ENCODE results near the gene SLC38A5. TPM values are rescaled to one million over a fixed set of nuclear protein-coding genes. Genes with fewer than 3 reads are reported as not detected.

SLC38A5 gene
- total RNA-seq, 2 experiments from 2014 or later = 93.9 to 123 TPM

DNA sequence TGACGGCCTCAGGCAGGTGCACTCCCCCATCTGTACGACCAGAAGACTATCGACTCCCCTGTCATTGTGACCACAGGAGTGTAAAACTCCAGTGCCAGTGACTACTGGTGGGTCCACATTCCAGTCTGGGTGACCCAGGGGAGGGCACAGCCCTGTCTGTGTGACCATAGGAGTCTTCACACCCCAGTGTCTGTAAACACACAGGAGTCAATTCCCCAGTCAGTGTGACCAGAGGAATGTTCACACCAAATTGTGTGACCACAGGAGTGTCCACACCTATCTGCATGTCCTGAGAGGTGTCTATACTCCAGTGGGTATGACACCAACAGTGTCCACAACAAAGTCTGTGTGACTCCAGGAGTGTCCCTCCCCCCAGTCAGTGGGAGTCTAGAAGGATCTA lies 18.0 kb upstream of the SLC38A5 start:
- CTCF ChIA-PET = no interaction called here
- DNase-seq = no peak
- Mint-ChIP-seq H3K9me3 (ENCODE audit: low read depth) (no peaks in the 10 kb centered on the region), H3K27ac (no peak overlapping the region), H3K36me3 (peaks cover 8% of the 10 kb centered on the region), H3K4me3 (no peak overlapping the region), H3K27me3 (no peaks in the 10 kb centered on the region), H3K4me1 (no peaks in the 10 kb centered on the region)
- no peak for ATAC-seq

DNA sequence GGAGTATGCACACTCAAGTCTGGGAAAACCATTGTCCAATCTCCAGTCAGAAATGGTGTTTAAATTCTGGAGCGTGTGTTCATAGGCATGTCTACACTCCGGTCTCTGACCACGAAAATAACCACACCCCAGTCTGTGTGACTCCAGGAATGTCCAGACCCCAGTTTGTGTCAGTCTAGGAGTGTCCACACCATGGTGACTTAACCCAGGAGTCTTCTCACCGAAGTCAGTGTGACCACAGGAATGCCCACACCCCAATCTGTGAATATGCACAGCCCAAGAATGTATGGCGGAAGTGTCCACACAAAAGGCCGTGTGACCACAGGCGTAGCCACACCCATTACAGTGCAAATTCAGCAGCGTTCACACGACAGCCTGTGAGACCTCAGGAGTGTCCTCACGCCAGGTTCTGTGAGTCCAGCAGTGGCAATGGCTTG lies 17.3 kb upstream of the SLC38A5 start:
- no peaks in the 10 kb centered on the region for H3K27me3 Mint-ChIP-seq
- H3K27ac Mint-ChIP-seq = no peak overlapping the region
- DNase-seq (no peak), ATAC-seq (no peak)
- H3K9me3 Mint-ChIP-seq (ENCODE audit: low read depth) = no peaks in the 10 kb centered on the region
- peaks cover 9% of the 10 kb centered on the region for H3K36me3 Mint-ChIP-seq
- no peaks in the 10 kb centered on the region for H3K4me1 Mint-ChIP-seq
- H3K4me3 Mint-ChIP-seq = no peak overlapping the region
- CTCF ChIA-PET = no interaction called here

DNA sequence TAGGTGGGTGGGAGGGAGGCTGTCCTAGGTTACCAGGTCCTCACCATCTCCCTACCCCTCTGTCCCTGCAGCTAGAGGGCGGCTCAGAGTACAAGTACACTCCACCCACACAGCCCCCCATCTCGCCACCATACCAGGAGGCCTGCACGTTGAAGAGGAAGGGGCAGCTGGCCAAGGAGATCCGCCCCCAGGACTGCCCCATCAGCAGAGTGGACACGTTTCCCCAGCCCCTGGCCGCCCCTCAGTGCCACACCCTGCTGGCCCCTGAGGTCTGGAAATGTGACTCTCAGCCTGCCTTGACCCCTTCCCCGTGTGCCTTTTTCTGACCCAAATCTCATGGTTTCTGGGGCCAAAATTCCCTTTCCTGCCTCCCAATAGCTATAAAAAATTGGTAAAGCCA lies 12.5 kb upstream of the SLC38A5 start:
- no peaks in the 10 kb centered on the region for H3K9me3 Mint-ChIP-seq (ENCODE audit: low read depth)
- ATAC-seq (no peak), DNase-seq (no peak)
- peaks cover 28% of the 10 kb centered on the region for H3K36me3 Mint-ChIP-seq
- no peak overlapping the region for H3K27ac Mint-ChIP-seq
- CTCF ChIA-PET = no interaction called here
- peaks cover 12% of the 10 kb centered on the region for H3K4me1 Mint-ChIP-seq
- H3K4me3 Mint-ChIP-seq = no peak overlapping the region
- H3K27me3 Mint-ChIP-seq = no peaks in the 10 kb centered on the region

DNA sequence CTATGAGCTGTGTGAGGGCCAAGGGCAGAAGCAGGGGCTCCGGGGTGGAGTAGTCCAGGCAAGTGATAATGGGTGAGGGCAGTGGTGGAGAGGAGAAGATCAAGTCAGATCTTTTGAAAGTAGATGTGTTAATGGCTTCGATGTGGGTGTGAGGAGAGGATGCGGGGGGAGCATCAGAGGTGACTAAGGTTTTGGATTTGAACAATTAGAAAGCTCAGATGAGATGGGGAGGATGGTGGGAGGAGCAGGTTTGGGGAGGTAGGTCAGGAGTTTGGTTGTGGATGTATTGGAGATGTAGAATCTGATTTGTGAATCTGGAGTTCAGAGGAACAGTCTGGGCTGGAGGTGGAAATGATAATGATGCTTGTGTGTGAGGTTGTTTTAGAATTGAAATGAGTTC lies 10.5 kb upstream of the SLC38A5 start:
- ATAC-seq (no peak), DNase-seq (no peak)
- H3K27ac Mint-ChIP-seq = peak overlapping the region; percentile 54
- CTCF ChIA-PET = no interaction called here
- H3K4me3 Mint-ChIP-seq = no peak overlapping the region
- H3K27me3 Mint-ChIP-seq = no peaks in the 10 kb centered on the region
- H3K9me3 Mint-ChIP-seq (ENCODE audit: low read depth) = no peaks in the 10 kb centered on the region
- H3K36me3 Mint-ChIP-seq = peaks cover 24% of the 10 kb centered on the region
- peaks cover 21% of the 10 kb centered on the region for H3K4me1 Mint-ChIP-seq

DNA sequence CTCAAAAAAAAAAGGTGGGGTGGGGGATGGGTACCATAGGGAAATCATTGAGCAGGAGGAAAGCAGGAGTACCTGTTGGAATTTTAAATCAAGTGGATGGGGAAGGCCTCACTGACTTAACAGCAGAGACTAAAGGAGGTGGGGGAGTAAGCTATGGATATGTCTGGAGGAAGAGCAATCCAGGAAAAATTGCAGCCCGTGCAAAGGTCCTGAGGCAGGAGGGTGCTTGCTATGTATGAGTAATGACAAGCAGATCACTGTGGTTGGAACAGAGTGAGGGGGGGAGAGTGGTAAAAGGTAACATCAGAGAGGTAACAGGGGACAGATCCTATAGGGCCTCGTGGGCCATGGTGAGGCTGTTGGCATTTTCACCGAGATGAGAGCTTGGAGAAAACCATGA lies 10.1 kb upstream of the SLC38A5 start:
- no peak overlapping the region for H3K4me3 Mint-ChIP-seq
- H3K27ac Mint-ChIP-seq = no peak overlapping the region
- CTCF ChIA-PET = no interaction called here
- no peak for ATAC-seq
- no peak for DNase-seq
- no peaks in the 10 kb centered on the region for H3K27me3 Mint-ChIP-seq
- peaks cover 22% of the 10 kb centered on the region for H3K4me1 Mint-ChIP-seq
- H3K36me3 Mint-ChIP-seq = peaks cover 24% of the 10 kb centered on the region
- H3K9me3 Mint-ChIP-seq (ENCODE audit: low read depth) = no peaks in the 10 kb centered on the region

DNA sequence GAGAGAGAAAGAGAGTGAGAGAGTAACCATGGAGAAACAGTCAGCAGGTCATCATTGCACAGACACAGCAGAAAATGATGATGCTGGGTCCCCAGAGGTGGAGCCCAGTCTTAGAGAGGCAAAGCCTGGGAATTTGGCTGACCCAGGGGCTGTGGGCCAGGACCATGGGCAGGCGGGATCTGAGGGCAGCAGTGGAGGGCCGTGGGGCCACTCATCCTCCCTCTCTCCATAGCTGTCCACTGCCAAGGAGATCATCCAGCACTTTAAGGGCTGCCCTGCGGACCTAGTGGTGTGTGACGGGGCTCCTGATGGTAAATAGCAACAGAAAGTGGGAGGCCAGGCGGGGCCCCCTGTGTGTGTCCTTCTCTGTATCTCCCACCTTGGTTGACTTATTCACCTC lies 8.7 kb upstream of the SLC38A5 start:
- Mint-ChIP-seq H3K4me3 (no peak overlapping the region), H3K27me3 (no peaks in the 10 kb centered on the region), H3K4me1 (peaks cover 33% of the 10 kb centered on the region), H3K9me3 (ENCODE audit: low read depth) (no peaks in the 10 kb centered on the region), H3K36me3 (peaks cover 24% of the 10 kb centered on the region), H3K27ac (peak overlapping the region; percentile 61)
- CTCF ChIA-PET = no interaction called here
- DNase-seq (no peak), ATAC-seq (no peak)

DNA sequence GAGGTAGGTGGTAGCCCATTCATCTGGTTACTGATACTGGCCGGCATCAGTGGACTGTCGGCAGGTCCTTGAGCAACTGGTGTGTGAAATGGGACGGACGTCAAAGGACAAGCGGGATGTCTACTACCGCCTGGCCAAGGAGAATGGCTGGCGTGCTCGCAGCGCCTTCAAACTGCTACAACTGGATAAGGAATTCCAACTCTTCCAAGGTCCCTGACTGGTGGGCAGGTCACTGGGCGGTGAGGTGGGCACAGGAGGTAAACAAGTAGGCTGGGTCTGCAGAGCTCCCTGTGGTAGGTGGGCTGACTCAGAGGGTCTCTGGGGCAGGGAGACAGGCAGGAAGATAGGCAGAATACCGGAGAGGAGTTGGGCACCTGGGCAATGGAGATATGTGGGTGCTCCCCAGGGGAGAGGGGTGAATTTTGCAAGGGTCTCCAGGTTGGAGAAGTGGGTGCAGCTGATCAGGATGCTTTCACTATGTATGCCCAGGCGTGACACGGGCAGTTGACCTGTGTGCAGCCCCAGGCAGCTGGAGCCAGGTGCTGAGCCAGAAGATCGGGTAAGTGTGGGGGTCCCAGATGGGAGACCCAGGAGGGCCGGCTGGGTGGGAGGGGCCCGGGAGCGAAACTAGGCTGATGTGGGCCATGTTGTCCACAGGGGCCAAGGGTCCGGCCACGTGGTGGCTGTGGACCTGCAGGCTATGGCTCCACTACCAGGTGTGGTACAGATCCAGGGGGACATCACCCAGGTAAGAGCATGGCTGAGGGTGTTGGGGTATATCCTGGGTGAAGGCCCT lies 8.1 kb upstream of the SLC38A5 start:
- Mint-ChIP-seq H3K4me3 (no peak overlapping the region), H3K27me3 (no peaks in the 10 kb centered on the region), H3K9me3 (ENCODE audit: low read depth) (no peaks in the 10 kb centered on the region), H3K4me1 (peaks cover 36% of the 10 kb centered on the region), H3K27ac (peak overlapping the region; percentile 95), H3K36me3 (peaks cover 21% of the 10 kb centered on the region)
- no peak for DNase-seq
- ATAC-seq = no peak
- CTCF ChIA-PET = no interaction called here

DNA sequence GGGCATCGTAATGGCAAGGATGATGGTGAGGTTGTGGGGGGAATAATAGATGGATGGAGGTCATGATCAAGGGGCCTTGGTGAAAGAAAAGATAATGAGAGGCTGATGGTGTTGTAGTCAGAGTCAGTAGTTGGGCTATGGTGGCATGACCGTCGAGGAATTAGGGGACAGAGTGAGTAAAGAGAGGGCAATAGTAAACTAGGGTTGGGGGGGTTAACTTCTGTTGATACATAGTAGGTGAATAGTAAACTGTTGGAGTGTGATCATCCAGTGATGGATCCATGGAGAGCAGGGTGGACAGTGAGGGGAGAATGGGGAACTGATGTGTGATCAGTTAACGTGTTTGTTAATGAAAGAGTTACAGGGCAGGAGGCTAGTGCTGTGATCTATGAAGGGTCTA lies 6.9 kb upstream of the SLC38A5 start:
- H3K36me3 Mint-ChIP-seq = peaks cover 18% of the 10 kb centered on the region
- no peak for DNase-seq
- CTCF ChIA-PET = no interaction called here
- H3K9me3 Mint-ChIP-seq (ENCODE audit: low read depth) = no peaks in the 10 kb centered on the region
- H3K27ac Mint-ChIP-seq = peak overlapping the region; percentile 95
- peaks cover 36% of the 10 kb centered on the region for H3K4me1 Mint-ChIP-seq
- peak overlapping the region; percentile 88 for H3K4me3 Mint-ChIP-seq
- H3K27me3 Mint-ChIP-seq = no peaks in the 10 kb centered on the region
- no peak for ATAC-seq

DNA sequence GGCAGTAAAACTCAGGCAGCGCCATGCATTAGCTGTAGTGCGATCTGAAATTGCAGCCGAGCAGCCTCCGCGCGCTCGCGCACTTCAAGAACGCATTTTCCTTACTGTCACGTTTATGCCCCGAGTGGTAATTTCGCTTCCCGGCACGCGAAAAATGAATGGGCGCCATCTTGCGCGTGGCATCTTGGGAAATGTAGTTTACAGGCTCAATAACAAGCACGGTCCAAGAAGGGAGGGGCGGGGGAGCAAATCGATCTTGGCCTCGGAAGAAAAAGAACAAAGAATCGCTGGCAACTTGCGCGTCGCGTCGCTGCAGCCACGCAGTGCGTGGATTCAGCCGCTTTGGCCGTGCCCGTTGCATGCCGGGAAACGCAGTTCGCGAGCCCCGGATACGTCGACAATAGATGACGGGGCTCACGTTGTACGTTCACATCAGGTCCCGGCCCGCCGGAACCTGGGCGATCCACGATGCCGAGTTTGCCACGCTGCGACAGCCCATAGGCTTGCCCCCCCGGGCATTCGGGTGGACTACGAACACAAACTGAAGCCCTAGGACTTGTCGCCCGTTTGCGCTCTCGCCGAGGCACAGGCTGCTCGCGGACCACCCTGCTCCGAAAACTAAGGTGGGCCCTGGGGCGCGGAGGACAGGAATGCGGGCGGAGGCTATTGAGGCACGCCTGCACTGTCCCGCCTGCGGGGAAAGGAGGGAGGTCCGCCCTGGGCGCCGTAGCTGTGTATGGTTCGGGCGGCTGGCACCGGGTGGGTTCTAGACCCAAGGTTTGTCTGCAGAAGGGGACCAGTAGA lies 5.9 kb upstream of the SLC38A5 start, which contains the start of gene FTSJ1:
Gene FTSJ1 (plus strand): TSS at position 426 of the 804 bp plus-strand sequence. CDS start 1,849 bp downstream, outside the sequence.
- Mint-ChIP-seq H3K27me3 (no peaks in the 10 kb centered on the region), H3K36me3 (peaks cover 16% of the 10 kb centered on the region), H3K4me1 (peaks cover 37% of the 10 kb centered on the region), H3K4me3 (peak within 1 kb of the TSS; percentile 88), H3K27ac (peak within 1 kb of the TSS; percentile 95), H3K9me3 (ENCODE audit: low read depth) (no peaks in the 10 kb centered on the region)
- DNase-seq (peak; percentile 94), ATAC-seq (peak; percentile 95)
- CTCF ChIA-PET = interaction anchor here (3.9 kb wide), 1 partner anchor 63 kb away, joined by 16 read pairs; the partner anchor contains the start of gene TBC1D25

DNA sequence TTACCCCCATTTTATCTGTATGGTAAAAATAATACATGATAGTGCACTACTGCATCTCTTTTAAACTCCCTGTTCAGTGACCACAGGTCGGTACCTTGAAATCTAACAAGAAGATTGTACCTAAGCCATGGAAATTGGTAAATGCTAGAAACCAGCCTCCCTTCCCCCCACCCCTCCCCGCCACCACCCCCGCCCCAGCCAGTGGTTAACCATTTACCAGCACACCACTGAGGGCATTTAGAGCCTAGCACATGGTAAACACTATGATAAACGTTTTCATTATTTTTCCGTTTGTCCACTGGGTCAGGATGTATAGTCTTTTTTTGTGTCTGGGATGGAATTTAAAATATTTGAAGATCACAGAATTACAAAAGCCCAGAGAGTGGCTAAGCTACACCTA lies 5.2 kb upstream of the SLC38A5 start:
- H3K9me3 Mint-ChIP-seq (ENCODE audit: low read depth) = no peaks in the 10 kb centered on the region
- DNase-seq = no peak
- no peaks in the 10 kb centered on the region for H3K27me3 Mint-ChIP-seq
- peaks cover 37% of the 10 kb centered on the region for H3K4me1 Mint-ChIP-seq
- peak overlapping the region; percentile 95 for H3K27ac Mint-ChIP-seq
- peak overlapping the region; percentile 88 for H3K4me3 Mint-ChIP-seq
- no peak for ATAC-seq
- peaks cover 12% of the 10 kb centered on the region for H3K36me3 Mint-ChIP-seq
- CTCF ChIA-PET = interaction anchor here (1.6 to 3.9 kb wide), 2 partner anchors 64 to 99 kb away, joined by 4 to 16 read pairs; partner anchors contain the start of genes RBM3 and TBC1D25

DNA sequence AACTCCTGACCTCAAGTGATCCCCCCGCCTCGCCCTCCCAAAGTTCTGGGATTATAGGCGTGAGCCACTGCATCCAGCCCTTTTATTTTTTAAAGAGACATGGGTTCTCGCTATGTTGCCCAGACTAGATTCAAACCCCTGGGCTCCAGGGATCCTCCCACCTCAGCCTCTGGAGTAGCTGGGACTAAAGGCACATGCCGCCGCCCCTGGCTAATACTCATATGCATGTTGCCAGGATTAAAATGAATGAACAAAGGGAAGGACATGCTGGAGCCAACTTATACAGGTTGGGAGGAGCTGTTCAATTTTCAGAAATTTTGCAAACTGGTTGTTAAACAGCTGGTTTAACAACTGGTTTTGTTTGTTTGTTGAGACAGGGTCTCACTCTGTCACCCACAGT lies 4.5 kb upstream of the SLC38A5 start:
- Mint-ChIP-seq H3K36me3 (peaks cover 9% of the 10 kb centered on the region), H3K27ac (peak overlapping the region; percentile 95), H3K4me3 (peak overlapping the region; percentile 88), H3K27me3 (no peaks in the 10 kb centered on the region), H3K4me1 (peaks cover 43% of the 10 kb centered on the region), H3K9me3 (ENCODE audit: low read depth) (no peaks in the 10 kb centered on the region)
- CTCF ChIA-PET = interaction anchor here (0.6 to 3.9 kb wide), 8 partner anchors 8 to 391 kb away, joined by 3 to 16 read pairs (median 4); partner anchors contain the start of genes RBM3 and TBC1D25
- DNase-seq (no peak), ATAC-seq (no peak)

DNA sequence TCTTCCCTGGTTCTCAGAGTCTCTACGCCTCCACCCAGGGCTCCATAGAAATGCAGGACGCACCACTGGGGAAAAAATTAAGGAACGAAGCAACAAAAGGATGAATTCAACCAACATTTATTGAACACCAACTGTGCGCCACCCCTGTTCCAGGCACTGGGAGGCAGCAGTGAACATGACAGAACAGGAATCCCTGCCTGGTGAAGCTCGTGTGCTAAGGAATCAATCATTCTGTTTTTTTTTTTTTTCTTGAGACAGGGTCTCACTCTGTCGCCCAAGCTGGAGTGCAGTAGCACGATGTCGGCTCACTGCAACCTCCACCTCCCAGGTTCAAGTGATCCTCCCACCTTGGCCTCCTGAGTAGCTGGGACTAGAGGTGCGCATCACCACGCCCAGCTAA lies 4.1 kb upstream of the SLC38A5 start:
- peak; percentile 52 for DNase-seq
- Mint-ChIP-seq H3K36me3 (peaks cover 7% of the 10 kb centered on the region), H3K4me3 (no peak overlapping the region), H3K4me1 (peaks cover 45% of the 10 kb centered on the region), H3K27me3 (no peaks in the 10 kb centered on the region), H3K27ac (peak overlapping the region; percentile 43), H3K9me3 (ENCODE audit: low read depth) (no peaks in the 10 kb centered on the region)
- ATAC-seq = no peak
- CTCF ChIA-PET = interaction anchor here (0.6 to 3.9 kb wide), 8 partner anchors 8 to 391 kb away, joined by 3 to 16 read pairs (median 4); partner anchors contain the start of genes RBM3 and TBC1D25

DNA sequence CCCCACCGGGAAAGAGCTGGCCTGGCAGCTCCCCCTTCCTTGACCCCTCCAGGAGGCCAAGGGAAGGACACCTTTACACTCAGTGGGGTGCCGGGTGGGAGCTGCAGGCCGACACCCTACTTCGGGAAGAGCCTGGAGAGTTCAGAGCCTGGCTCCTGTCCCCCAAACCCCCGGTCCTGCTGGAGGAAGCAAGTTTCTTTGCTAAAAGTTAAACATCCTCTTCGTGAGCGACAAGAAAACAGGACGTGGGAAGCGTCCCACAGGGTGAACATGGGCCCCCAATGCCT lies 3.6 kb upstream of the SLC38A5 start:
- Mint-ChIP-seq H3K9me3 (ENCODE audit: low read depth) (no peaks in the 10 kb centered on the region), H3K27ac (no peak overlapping the region), H3K4me3 (no peak overlapping the region), H3K4me1 (peaks cover 44% of the 10 kb centered on the region), H3K27me3 (no peaks in the 10 kb centered on the region), H3K36me3 (peaks cover 4% of the 10 kb centered on the region)
- DNase-seq = no peak
- CTCF ChIA-PET = interaction anchor here (1.1 to 3.9 kb wide), 2 partner anchors 66 to 134 kb away, joined by 3 to 16 read pairs; partner anchors contain the start of gene TBC1D25
- ATAC-seq = no peak

Data from activated CD8-positive, alpha-beta memory T cell treated with anti-CD3 and anti-CD28 coated beads, Interleukin-2, amount 10 ng/mL, durations not matched to agents 7 days and 5 days (primary cell).